ENCODE measurements around the gene TNIP2.

TNIP2 gene, protein sequence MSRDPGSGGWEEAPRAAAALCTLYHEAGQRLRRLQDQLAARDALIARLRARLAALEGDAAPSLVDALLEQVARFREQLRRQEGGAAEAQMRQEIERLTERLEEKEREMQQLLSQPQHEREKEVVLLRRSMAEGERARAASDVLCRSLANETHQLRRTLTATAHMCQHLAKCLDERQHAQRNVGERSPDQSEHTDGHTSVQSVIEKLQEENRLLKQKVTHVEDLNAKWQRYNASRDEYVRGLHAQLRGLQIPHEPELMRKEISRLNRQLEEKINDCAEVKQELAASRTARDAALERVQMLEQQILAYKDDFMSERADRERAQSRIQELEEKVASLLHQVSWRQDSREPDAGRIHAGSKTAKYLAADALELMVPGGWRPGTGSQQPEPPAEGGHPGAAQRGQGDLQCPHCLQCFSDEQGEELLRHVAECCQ

DNA sequence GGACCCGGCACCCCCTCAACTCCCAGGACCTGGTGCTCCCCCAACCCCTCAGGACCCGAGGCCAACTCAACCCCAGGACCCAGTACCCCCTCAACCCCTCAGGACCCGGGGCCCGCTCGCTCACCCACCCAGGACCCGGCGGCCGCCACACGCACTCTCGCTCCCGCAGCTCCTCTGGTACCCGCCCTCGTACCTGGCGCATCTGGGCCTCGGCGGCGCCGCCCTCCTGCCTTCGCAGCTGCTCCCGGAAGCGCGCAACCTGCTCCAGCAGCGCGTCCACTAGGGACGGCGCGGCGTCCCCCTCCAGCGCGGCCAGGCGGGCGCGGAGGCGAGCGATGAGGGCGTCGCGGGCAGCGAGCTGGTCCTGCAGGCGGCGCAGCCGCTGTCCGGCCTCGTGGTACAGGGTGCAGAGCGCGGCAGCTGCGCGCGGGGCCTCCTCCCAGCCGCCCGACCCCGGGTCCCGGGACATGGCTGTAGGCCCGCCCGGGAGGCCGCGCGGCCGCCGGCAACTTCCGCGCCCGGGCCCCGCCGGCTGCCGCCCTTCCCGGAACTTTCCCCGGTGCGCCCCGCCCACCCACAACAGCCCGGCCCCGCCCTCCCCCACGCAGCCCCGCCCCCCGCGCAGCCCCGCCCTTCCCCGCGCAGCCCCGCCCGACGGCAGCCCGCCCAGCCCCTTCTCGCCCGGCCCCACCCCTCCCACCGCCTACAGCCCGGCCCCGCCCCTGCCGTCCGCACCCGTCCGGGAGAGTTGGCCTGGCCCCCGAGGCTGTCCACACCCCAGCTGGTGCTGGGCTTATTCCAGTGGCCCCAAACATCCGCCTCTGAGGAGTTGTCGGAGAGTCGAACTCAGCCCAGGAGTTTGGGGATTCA, at the start of gene TNIP2:
Gene TNIP2 (minus strand): TSS at position 516 of the 870 bp plus-strand sequence. CDS start 47 bp downstream, at position 469.
- DNase-seq, result peak; percentile 83

DNA sequence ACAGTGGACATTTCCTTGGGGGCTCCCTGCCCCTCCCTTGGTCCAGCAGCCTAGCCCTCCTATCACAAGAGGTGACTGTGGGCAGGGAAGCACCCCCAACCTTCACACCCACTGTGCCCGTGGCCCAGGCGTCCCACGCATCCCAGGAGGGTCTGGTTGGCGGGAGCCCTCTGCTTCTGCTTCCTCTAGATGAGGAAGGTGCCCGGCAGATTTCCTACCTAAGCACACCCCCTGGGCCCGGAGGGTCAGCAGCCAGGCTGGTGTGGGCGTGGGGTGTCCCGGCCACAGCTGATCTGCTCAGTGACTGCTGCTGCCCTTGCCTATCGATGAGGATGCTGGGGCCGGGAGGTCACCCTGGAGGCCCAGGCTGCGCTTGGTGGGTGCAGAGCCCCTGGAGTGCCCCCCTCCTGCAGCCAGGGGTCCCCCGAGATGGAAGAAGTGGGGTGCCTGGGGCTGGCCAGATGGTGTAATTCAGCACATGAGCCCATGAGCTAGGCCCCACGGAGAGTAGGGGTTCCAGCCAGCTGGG, 48.9 kb upstream of the TNIP2 start:
- no peak for DNase-seq

DNA sequence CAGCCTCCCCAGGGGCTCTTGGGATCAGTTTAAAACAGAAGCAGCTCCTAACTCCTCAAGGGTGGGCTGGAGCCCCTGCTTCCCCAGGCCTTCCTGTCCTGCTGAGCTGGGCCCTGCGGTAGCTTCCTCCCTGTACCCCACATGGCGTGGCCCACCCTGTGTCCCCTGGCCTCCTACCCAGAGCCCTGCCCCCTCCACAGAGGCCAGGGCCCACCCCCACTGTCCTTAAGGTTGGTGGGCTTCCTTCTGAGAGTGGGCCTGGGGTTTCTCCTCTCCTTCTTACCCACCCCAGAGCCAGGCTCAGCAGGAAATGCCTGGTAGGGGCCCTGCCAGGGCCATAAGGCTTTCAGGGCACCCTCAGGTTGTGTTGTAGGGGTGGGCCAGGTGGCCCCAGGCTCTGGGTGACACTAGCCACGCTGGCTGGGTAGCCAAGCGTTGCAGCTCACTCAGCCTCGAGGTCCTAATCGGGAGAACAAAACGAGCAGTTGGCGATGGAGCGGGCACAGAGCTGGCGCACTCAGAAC, 48.4 kb upstream of the TNIP2 start:
- no peak for DNase-seq

DNA sequence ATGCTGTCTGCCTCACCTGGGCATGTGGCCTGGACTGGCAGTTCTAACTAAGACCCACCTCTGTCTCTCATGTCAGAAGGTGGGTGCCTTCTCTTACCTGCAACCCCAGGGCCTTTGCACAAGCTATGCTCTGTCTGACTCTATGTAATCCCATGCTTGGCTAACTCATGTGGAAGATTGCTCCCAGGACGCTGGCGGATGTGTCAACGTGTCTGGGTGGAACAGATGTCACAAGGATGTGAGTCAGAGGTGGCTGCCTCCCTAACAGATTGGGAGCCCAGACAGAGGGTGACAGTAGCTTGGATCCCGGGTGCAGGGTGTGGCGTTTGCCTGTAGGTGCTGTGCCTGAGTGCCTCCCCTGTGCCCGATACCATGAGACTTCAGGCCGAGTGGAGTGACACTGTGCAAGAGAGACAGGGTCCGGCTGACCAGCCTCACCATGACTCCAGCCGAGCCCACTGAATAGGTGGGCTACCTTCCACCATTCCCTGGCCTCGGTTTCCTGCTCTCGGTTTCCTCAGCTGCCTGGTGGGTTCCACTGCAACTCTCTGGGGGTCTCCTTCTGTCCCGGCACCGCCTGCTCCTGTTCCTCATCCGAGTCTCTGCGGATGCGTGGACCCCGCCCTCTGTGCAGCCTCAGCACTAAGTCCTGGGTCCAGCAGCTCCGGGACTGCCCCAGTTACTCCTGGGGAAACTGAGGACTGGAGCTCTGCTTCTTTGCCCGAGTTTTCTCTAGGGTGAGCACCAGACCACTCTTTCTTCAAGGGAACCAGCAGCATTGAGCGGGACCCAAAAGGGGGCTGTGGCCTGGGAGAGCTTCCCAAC, 47.7 kb upstream of the TNIP2 start:
- no peak for DNase-seq

DNA sequence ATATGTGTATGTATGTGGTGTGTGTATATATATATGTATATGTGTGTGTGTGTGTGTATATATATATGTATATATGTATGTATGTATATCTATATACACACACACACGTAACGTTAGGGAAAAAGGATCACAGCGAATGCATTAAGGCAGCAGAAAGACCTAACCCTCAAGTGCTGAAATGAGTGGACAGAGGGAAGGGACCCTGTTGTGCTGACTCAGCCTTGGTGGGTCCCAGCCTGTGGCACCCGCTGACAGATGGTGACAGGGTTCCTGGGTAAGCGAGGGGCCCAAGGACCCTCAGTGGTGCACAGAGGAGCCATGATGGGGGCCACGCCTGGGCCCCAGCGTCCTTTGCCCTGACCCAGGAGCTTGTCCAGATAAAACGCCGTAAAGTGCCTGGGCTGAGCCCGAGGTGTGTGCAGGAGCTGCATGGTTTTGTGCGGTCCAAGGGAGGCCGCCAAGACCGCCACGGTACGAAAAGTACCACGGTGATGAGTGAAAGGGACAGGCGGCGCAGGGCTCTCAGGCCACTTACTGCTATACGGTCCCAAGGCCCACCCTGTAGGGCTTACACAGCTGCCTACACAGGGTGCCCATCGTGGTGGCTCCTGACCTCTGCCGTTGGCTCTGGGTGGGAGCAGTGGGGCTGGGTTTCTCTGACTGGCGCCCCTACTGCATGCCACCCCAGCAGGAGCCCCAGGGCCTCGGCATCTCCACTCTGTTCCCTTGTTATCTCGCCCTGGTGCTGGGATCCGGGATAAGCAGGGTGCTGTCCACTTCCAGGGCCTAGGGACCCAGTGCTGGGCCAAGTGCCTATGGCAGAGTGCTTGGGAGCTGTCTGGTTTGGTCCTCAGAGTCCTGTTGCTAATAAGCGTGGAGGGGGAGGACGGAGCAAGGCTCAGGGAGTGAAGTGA, 46.7 kb upstream of the TNIP2 start:
- no peak for DNase-seq

DNA sequence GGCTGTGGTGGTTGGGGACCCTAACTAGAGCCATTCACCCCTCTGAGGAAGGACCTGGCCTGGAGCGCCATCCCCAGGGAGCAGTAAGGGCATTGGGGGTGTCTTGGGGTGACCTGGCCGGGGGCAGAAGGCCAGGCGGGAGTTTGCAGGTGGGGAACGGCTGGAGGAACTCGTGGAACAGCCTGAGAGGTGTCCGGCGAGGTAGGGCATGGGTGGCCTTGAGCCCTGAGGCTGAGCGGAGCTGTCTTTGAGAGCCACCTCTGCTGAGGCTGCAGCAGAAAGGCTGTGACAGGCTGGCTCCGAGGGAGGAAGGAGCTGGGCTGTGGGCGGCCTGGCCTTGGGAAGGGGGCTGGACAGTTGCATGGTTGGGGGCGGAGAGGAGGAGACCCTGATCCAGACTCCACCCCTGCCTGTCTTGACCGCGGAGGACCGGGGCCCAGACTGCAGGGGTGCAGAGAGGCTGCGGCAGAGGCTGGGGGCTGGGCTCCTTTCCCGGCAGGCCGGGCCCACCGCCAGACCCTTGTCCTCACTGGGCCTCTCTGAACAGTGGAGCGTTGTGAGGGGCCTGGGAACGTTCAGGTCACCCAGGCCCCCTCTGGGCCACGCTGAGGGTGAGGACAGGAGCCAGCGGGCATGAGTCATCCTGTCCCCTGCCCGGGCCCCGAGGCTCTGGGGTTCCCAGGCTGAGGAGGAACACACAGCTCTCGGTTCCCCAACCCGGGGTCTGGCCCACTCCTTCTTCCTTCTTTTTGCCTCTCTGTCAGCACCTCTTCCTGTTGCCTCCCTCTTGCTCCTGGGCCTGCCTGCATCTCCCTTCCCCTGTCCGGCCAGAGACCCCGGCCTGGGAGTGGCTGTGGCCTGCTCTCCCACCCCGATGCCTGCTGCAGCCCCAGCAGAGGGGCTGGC, 44.8 kb upstream of the TNIP2 start:
- DNase-seq, result peak; percentile 26

DNA sequence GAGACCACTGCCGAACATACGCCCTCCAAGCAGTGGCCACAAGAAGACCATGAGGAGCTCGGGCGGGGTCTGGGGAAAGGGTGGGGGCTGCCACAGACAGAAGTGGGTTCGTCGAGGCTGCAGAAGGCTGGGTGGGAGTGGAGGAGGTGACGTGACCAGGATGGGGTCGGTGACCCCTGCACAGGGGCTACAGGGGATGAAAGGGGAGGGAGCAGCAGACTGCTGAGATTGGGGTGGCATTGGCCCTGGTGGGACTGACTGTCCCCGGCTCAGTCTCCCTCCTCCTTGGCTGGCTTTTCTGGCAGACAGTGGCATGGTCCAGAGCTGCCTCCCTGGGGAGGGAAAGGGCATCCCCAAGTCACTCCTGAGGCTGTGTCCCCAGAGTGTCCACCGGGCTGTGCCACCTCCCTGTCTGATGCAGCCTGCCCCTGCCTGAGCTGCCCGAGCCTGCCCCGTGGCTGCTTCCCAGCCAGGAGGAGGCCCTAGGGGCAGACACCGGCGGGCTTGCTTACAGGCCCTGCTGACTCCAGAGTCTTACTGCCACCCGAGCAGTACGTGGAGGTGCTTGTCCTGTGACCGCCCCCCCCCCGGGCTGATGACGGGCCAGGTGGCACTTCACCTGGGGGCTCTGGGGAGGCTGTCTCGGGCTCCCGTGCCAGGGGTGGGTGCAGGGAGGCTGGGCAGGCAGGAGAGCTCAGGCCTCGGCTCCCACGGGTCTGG, 44.0 kb upstream of the TNIP2 start:
- no peak for DNase-seq

DNA sequence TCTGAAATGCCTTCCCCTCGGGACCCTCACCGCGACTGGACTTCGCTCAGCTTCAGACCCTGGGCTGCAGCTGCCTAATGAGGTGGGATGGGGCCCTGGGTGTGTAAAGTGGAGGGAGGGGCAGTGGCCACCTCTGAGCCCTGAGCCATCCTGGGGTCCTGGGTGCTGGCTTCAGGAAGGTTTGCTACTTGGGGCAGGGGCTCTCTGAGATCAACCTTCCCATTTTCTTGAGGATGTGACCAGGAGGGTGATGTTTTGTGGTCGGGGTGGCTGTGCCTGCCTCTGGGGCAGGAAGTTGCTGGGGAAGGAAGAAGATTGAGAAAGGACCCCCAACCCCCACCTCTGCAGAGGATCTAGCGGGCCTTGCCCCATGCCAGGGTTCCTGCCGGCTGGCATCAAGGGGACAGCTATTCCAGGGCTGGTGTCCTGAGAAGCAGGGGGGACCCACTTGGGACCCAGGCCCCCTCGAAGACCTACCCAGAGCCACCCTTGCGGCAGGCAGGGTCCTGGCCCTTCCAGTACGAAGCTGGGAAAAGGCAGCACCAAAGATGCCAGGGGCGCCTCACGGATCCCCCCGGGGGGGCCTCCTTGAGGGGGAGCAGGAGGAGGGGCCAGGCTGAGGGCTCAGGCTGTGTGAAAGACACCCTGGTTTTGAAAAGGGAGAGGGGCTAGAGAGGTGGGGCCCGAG, 43.2 kb upstream of the TNIP2 start:
- DNase-seq, result no peak

DNA sequence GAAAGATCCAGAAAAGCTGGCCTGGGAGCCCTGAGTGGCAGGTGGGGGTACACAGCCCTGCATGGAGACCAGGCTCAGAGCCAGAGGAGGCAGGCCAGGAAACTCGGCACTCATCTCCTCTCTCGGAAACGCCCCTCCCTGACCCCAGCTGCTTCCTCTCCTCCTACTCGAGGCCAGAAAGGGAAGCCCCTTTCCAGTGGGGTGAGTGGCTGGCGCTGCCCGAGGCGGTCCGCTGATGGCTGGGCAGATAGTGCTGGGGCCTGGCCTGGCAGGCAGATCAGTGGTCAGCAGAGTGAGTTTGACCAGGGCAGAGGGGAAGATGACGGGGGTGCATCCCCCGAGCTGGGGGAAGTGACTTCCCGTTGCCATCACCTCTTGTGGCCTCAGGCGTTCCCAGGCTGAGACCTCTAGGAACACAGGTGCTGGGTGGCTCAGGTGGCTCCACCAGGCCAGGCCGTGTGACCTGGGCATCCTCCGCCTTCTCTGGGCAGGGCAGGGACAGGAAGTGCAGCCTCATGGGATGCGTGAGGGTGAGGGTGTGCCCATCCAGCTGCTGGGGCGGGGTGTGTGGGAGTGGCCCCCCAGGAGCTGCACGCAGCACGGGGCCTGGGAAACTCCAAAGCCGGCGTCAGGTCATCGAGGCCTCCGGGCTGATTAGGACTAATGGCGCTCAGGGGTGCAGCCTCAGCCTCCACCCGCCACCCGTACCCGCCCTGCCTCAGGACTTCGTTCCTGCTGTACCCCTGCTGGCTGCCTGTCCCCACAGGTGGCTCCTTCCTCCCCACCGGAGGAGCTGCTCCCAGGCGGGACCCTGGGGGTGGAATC, 42.5 kb upstream of the TNIP2 start:
- DNase-seq, result peak; percentile 50

DNA sequence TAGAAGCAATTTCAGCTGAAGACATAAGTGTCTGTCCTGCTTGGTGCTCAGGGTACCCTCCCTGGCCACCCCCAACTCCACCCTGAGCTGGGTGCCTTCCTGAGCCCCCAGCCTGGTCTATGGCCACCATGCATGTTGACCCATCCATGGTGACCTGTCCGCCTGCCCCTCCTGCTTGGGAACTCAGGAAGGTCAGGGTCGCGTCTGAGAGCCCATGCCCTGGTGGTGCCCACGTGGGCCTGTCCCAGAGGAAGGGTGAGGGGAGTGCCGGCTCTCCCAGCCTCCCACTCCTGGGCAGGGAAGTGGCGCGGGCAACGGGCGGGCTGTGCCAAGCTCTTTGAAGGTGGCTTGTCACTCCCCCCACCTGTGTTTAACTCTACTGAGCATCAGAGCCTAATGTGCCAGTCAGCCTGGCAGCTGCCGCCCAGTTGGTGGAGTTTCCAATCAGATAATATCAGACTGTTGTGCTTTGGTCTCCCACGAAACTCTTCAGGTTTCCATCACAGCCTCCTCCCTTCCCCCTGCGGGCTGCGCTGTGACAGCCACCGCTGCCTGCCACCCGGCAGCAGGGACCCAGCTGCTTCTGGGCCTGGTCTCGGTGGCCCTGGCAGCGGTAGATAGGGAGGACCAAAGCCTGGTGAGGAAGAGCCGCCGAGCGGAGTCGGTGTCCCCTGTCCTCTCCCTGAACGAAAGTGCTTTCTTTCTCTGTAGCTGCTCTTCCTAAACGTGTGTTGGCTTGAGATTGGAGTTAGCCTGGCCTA, 41.6 kb upstream of the TNIP2 start:
- peak; percentile 49 for DNase-seq

DNA sequence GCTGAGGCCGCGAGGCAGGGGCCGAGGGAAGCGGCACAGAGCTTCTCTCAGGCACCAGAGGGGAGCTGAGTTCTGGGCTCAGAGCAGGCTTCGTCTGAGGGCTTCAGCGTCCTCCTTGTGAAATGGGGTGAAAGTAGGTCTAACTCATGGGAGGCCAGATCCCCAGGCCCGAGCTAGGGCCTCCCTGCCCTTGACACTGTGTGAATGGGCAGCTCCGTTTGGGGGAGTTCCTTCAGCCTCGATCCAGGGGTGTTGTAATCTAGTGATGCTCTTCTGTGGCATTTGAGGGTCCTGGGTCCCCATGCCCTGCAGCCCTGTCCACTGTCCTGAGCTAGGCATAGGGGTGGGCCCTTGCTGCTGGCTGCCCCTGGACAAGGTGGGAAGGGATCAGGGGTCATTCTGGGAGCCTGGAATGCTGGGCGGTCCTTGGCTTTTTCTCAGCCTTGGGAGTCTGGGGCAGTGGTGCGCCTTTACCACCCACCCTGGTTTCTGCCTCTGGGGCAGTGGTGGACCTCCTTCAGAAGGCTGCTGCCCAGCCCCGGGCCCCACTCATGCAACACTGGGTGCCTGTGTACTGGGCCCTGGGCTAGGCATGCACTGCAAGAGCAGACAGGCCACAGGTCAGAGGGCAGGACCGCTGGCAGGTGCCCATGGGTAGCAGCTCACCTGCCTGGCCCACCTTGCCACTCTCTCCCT, 40.9 kb upstream of the TNIP2 start:
- no peak for DNase-seq

DNA sequence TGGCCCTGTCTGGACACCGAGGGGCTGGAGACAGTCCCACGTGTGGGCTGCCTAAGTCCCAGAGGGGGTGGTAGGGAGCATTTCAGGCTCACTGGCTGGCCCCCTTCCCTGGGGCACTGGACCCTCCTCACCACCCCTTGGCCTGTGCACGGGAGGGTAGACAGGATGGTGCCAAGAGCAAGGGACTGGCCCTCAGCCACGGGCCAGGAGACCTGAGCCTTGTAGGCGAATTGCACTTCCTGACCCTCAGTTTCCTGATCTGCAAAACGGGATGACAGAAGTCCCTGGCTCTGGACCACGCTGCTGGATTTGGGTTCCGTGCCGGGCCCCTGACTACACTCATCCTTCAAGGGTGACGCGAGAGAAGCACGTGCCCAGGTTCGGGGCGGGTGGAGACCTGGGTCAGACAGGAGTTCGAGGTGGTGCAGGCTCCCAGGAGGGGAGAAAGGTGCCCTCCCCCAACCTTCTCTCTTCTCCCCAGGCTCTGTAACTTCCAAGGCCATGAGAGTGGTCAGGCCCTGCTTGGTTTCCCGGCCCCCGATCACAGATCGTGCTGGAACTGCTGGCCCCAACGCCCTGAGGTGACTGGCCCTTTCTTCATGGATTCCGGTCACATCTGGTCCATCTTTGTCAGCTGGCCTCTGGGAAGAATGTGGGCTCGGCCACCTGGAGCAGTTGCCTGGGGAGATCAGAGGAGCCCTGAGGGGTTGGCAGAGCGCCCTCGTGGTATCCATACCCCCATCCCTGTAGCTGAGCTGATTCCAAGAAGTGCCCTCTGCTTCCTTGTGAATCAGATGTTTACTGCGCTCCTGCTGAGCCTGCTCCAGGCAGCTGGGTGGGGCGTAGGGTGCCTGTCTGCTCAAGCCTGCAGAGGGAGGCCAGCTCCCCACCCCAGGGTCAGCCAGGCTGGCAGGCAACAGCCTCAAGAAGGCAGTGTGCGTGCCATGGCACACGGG, 40.0 kb upstream of the TNIP2 start:
- no peak for DNase-seq

DNA sequence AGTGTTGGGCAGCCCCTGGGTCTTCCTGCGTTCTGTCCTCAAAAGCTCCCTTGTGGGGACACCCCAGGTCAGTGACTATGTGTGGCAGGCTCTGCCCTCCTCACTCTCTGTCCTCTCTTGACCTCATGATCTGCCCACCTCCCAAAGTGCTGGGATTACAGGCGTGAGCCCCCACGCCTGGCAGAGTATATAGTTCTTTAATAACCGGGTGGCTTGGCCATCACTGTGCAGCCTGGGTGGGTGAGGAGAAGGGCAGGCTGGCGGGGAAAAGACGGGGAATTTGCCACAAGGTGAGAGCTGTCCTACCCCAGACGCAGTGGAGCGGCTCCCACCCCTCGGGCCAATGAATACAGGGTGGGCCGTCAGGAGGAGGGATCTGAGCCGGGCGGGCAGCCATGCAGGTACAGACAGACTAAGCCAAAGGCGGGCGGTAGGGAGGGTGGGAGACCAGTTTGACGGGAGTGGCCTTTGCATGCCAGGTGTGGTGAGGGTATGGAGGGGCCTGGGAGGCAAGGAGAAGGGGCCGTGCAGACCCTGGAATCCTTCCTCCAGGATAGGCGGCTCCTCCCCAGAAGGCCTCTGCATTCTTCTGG, 39.3 kb upstream of the TNIP2 start:
- no peak for DNase-seq

DNA sequence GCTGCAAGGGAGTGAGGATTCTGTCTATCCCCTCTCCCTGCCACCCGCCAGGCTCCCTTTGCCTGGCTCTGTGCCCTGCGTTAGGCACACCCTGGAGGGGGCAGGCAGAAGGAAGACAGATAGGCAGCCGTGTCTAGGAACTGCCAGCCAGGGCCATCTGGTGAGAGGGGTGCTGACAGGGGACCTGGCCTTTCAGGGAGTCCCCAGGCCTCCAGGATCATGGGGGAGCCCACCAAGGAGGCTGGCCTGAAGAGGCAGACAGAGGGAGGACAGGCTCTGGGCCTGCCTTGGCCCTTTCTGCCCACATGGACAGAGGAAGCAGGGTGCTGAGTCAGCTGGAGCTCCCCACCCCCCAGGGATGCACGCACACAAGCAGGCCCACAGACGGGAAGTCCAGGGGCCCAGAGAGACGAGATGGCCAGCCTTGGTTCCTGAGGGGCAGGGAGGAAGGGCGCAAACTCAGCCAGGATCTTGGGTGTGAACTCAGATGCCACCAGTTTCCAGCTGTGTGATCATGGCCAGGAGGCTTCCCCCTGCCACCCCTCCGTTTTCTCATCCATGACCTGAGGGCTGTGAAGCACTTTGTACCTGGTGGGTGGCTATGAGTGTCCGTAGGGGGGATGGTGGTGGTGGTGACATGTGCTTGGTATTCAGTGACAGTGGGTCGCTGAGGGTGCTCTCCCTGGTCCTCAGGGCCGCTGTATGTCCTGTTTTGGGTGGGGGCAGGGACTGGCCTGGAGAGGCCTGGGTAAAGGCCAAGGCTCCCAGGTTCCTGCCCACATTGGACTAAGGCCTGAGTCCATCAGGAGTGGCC, 38.6 kb upstream of the TNIP2 start:
- no peak for DNase-seq
